Bronchial smooth muscle cell (primary cell): ENCODE measurements around the gene ITGB8. TPM values are rescaled to one million over a fixed set of nuclear protein-coding genes. Genes with fewer than 3 reads are reported as not detected.

Source experiments
- total RNA-seq: library from RNA; depleted of rRNA; stranded (reverse); fragments of >200 nt; gene quantifications from 2 replicates; pipeline ENCODE4 v1.2.1, GENCODE V29; 2014

The ITGB8 gene
- total RNA-seq = 51.7 and 61.1 TPM in 2 replicates

DNA sequence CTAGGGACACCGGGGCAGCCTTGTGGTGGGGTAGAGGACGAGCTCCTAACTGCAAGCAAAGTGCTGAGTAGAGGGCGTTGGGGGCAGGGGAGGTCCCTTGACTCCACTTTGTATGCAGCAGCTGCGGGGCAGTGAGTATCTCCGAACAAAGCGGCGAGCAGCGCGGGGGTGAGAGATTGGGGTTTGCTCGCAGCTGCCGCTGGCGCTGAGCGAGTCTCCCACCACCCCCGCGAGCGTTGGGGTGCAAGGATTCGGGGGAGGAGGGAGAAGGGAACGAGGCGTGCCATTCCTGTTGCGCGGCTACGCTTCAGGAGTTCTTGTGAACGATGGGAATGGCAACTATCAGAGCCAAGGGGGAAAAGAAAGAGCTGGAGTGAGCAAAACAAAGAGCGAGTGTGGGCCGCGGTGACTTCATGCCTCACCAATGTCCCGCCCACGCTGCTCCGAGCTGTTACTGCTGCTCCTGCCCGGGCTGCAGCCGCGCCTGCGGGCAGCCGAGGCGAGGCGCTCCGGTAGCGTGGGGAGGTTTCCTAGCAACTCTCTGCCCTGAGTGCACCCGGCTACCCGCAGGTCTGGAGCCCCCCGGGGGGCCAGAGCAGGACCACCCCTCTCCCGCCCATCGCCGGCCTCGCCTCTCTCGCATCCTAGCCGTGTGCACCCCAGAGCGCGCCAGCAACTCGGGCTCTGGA, at the start of gene ITGB8:
Gene ITGB8 (plus strand): TSS at position 662 of the 689 bp plus-strand sequence. CDS start 907 bp downstream, outside the sequence.

Other genes starting within 250 kb of the ITGB8 start
- gene MACC1, start 113.5 kb upstream of the ITGB8 start, total RNA-seq = 0.09 and 0.47 TPM in 2 replicates